ENCODE results near the gene NOP10. TPM values are rescaled to one million over a fixed set of nuclear protein-coding genes. Genes with fewer than 3 reads are reported as not detected.

NOP10 gene
- total RNA-seq, 1 donor from 2014 or later: 200 TPM

GRCh38 chr15:34339946-34340345 lies 3.0 kb downstream of the NOP10 start:
- no peak for TF ChIP-seq CTCF (IDR thresholded peaks at IDR 0.05)
- H3K36me3 Mint-ChIP-seq (ENCODE audit: unreplicated experiment): peaks cover 15% of the 10 kb centered on the region
- no peaks in the 10 kb centered on the region for H3K27me3 Mint-ChIP-seq (ENCODE audit: unreplicated experiment)
- DNase-seq (ENCODE audit: extremely low spot score, unreplicated experiment): no peak
- H3K27ac Mint-ChIP-seq (ENCODE audit: unreplicated experiment): peak overlapping the region; percentile 85
- peak overlapping the region; percentile 62 for H3K4me3 Mint-ChIP-seq (ENCODE audit: unreplicated experiment)
- peaks cover 54% of the 10 kb centered on the region for H3K4me1 Mint-ChIP-seq (ENCODE audit: unreplicated experiment)
- no peaks in the 10 kb centered on the region for H3K9me3 Mint-ChIP-seq (ENCODE audit: unreplicated experiment)

- Mint-ChIP-seq H3K4me1 (ENCODE audit: unreplicated experiment) (peaks cover 69% of the 10 kb centered on the region), H3K9me3 (ENCODE audit: unreplicated experiment) (no peaks in the 10 kb centered on the region), H3K27ac (ENCODE audit: unreplicated experiment) (peak overlapping the region; percentile 81), H3K4me3 (ENCODE audit: unreplicated experiment) (peak overlapping the region; percentile 82), H3K36me3 (ENCODE audit: unreplicated experiment) (peaks cover 15% of the 10 kb centered on the region), H3K27me3 (ENCODE audit: unreplicated experiment) (no peaks in the 10 kb centered on the region)
- no peak for DNase-seq (ENCODE audit: extremely low spot score, unreplicated experiment)
- TF ChIP-seq CTCF (IDR thresholded peaks at IDR 0.05): no peak
Measured at GRCh38 chr15:34338347-34338746, 4.6 kb downstream of the NOP10 start.

GRCh38 chr15:34337557-34338306 lies 5.2 kb downstream of the NOP10 start, which contains the start of gene SLC12A6:
Gene SLC12A6 (minus strand): TSS chr15:34337781. CDS start chr15:34336680, 1,101 bp downstream.
- Mint-ChIP-seq H3K27ac (ENCODE audit: unreplicated experiment) (peak within 1 kb of the TSS; percentile 97), H3K9me3 (ENCODE audit: unreplicated experiment) (no peaks in the 10 kb centered on the region), H3K4me3 (ENCODE audit: unreplicated experiment) (peak within 1 kb of the TSS; percentile 82), H3K27me3 (ENCODE audit: unreplicated experiment) (no peaks in the 10 kb centered on the region), H3K4me1 (ENCODE audit: unreplicated experiment) (peaks cover 72% of the 10 kb centered on the region), H3K36me3 (ENCODE audit: unreplicated experiment) (peaks cover 15% of the 10 kb centered on the region)
- peak; percentile 97 for DNase-seq (ENCODE audit: extremely low spot score, unreplicated experiment)
- TF ChIP-seq CTCF (IDR thresholded peaks at IDR 0.05): no peak

GRCh38 chr15:34336991-34337556 lies 5.9 kb downstream of the NOP10 start:
- DNase-seq (ENCODE audit: extremely low spot score, unreplicated experiment): no peak
- H3K4me3 Mint-ChIP-seq (ENCODE audit: unreplicated experiment): peak overlapping the region; percentile 82
- no peaks in the 10 kb centered on the region for H3K27me3 Mint-ChIP-seq (ENCODE audit: unreplicated experiment)
- peaks cover 16% of the 10 kb centered on the region for H3K36me3 Mint-ChIP-seq (ENCODE audit: unreplicated experiment)
- TF ChIP-seq CTCF (IDR thresholded peaks at IDR 0.05): no peak
- peak overlapping the region; percentile 97 for H3K27ac Mint-ChIP-seq (ENCODE audit: unreplicated experiment)
- H3K9me3 Mint-ChIP-seq (ENCODE audit: unreplicated experiment): no peaks in the 10 kb centered on the region
- H3K4me1 Mint-ChIP-seq (ENCODE audit: unreplicated experiment): peaks cover 71% of the 10 kb centered on the region

GRCh38 chr15:34336231-34336990 lies 6.5 kb downstream of the NOP10 start:
- H3K4me1 Mint-ChIP-seq (ENCODE audit: unreplicated experiment): peaks cover 68% of the 10 kb centered on the region
- no peaks in the 10 kb centered on the region for H3K27me3 Mint-ChIP-seq (ENCODE audit: unreplicated experiment)
- H3K27ac Mint-ChIP-seq (ENCODE audit: unreplicated experiment): peak overlapping the region; percentile 97
- DNase-seq (ENCODE audit: extremely low spot score, unreplicated experiment): no peak
- no peak for TF ChIP-seq CTCF (IDR thresholded peaks at IDR 0.05)
- peaks cover 15% of the 10 kb centered on the region for H3K36me3 Mint-ChIP-seq (ENCODE audit: unreplicated experiment)
- peak overlapping the region; percentile 82 for H3K4me3 Mint-ChIP-seq (ENCODE audit: unreplicated experiment)
- no peaks in the 10 kb centered on the region for H3K9me3 Mint-ChIP-seq (ENCODE audit: unreplicated experiment)

All from osteocyte (in vitro differentiated cells).